ENCODE measurements around the gene LRRC52. TPM values are rescaled to one million over a fixed set of nuclear protein-coding genes. Genes with fewer than 3 reads are reported as not detected.
A peak's percentile ranks its signal among the peaks of the same experiment; 100 is the strongest.

LRRC52 gene
- total and polyA plus RNA-seq, 2 of the 13 experiments (the other 11 are each of a cell fraction or from before 2014, with no cell fraction given): not detected

- no peak for TF ChIP-seq KLF16 (CRISPR knock-in tag; IDR thresholded peaks at IDR 0.05)
- no peak for TF ChIP-seq AGO1 (IDR thresholded peaks at IDR 0.05; ENCODE audit: low read depth, low read length, poor library complexity, severe bottlenecking)
- TF ChIP-seq ZNF724P (CRISPR knock-in tag; IDR thresholded peaks at IDR 0.05; ENCODE audit: borderline replicate concordance): no peak
- TF ChIP-seq ZNF44 (CRISPR knock-in tag; IDR thresholded peaks at IDR 0.05): no peak
- TF ChIP-seq ZBED4 (CRISPR knock-in tag; IDR thresholded peaks at IDR 0.05; ENCODE audit: borderline replicate concordance): no peak
- peak; percentile 28; the same call in 1 of the 2 replicates for TF ChIP-seq ZBTB26 (CRISPR knock-in tag; IDR thresholded peaks at IDR 0.05; ENCODE audit: borderline replicate concordance)
- TF ChIP-seq SATB2 (CRISPR knock-in tag; IDR thresholded peaks at IDR 0.05): no peak
- TF ChIP-seq ZBTB33 (CRISPR knock-in tag; IDR thresholded peaks at IDR 0.05): no peak
- no peak for TF ChIP-seq KLF11 (CRISPR knock-in tag; IDR thresholded peaks at IDR 0.05)
- no peak for TF ChIP-seq ZNF580 (CRISPR knock-in tag; IDR thresholded peaks at IDR 0.05; ENCODE audit: borderline replicate concordance, low read depth)
- TF ChIP-seq TMF1 (CRISPR knock-in tag; IDR thresholded peaks at IDR 0.05; ENCODE audit: low read depth): no peak
- TF ChIP-seq ZKSCAN1 (IDR thresholded peaks at IDR 0.05; ENCODE audit: low read length): no peak
- 0 out of 2 replicates have a peak, but pooled peaks have one; percentile 23 for TF ChIP-seq POGK (CRISPR knock-in tag; conservative IDR thresholded peaks at IDR 0.05)
- TF ChIP-seq EP300 (IDR thresholded peaks at IDR 0.05; ENCODE audit: low read depth in 2 of 2, low read length in 2 of 2): no peak
- TF ChIP-seq EP300 (CRISPR knock-in tag; IDR thresholded peaks at IDR 0.05; ENCODE audit: borderline replicate concordance): no peak
- TF ChIP-seq SNAI1 (CRISPR knock-in tag; IDR thresholded peaks at IDR 0.05; ENCODE audit: borderline replicate concordance): no peak
- peak; percentile 25; the same call in 1 of the 2 replicates for TF ChIP-seq TARDBP (CRISPR knock-in tag; IDR thresholded peaks at IDR 0.05)
Measured at GRCh38 chr1:165597883-165598675, 54.3 kb downstream of the LRRC52 start (continued).

All from HepG2 (cell line).